AG04450 (cell line): ENCODE measurements around the gene CEMIP2. TPM values are rescaled to one million over a fixed set of nuclear protein-coding genes. Genes with fewer than 3 reads are reported as not detected.
A peak's percentile ranks its signal among the peaks of the same experiment; 100 is the strongest.

ENCODE experiments used
- CTCF ChIA-PET: fragments of 300-600, 350-600 bp; formaldehyde crosslinking; extraction: SDS; loops from one replicate; lab custom pipeline; 2022; ENCODE audit warnings: antibody characterized with exemption, inconsistent platforms; lab: Charles Lee
- POLR2A ChIA-PET: fragments of 350-600 bp; formaldehyde crosslinking; extraction: SDS; loops from one replicate; lab custom pipeline; 2021; ENCODE audit warnings: antibody characterized with exemption, inconsistent platforms; lab: Yijun Ruan, JAX
- DNase-seq: peaks from one replicate; pipeline ENCODE4 v3.0.0-alpha.2; 2011; ENCODE audit warnings: low read depth, low spot score
- H3K27ac ChIP-seq: one replicate; pipeline ENCODE4 v1.5.1; 2012; ENCODE audit warnings: low read depth, low read length, control low read depth
- H3K27me3 ChIP-seq: one replicate; pipeline ENCODE4 v1.6.0; 2012; ENCODE audit warnings: low read length; ENCODE audit not compliant: control insufficient read depth, insufficient read depth
- H3K4me3 ChIP-seq: 2 replicates; pipeline ENCODE4 v1.5.1; 2011; ENCODE audit warnings: mild to moderate bottlenecking, low read depth, low read length, control low read depth
- H3K9me3 ChIP-seq: 2 replicates; pipeline ENCODE4 v1.5.1; 2012; ENCODE audit warnings: low read length; ENCODE audit not compliant: control insufficient read depth, insufficient read depth
- CTCF ChIP-seq: IDR thresholded peaks from 2 replicates; pipeline ENCODE4 v1.5.1; 2011; ENCODE audit warnings: low read depth, low read length, control low read depth, inconsistent platforms
- polyA plus RNA-seq: library from polyadenylated mRNA; depleted of rRNA; stranded (reverse); fragments of >200 nt; gene quantifications from 2 replicates; pipeline ENCODE4 v1.2.3, GENCODE V29; 2011

CEMIP2 gene
- polyA plus RNA-seq, 1 experiment = 54.4 TPM

DNA sequence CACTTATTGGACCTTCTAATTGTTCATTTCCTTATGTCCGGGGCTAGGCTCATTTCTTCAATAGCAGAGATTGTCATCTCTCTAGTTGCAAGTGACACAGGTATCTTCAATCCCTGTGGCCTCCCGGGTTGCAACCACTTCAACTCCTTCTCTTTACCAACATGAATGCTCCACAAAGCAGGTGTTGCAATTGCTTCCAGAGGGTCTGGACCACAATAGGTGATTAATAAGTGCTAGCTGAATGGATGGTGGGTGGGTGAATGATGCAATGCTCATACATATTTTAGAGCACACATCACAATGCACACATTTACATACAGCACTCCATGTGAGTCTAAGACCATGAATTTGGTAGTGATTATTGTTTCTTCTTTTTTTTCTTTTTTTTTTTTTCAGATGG lies 2.6 kb downstream of the CEMIP2 start:
- no peak for DNase-seq
- no peak overlapping the region for H3K27ac ChIP-seq
- no peaks in the 10 kb centered on the region for H3K27me3 ChIP-seq
- H3K4me3 ChIP-seq = peak overlapping the region; percentile 33
- ChIA-PET POLR2A (interaction anchor here (1.4 kb wide), 1 partner anchor 49 kb away, joined by 4 read pairs; no protein-coding TSS in a partner anchor), CTCF (interaction anchor here (2.2 kb wide), 1 partner anchor 161 kb away, joined by 18 read pairs; no protein-coding TSS in a partner anchor)
- H3K9me3 ChIP-seq = no peaks in the 10 kb centered on the region; the same call in 1 of the 2 replicates
- no peak for TF ChIP-seq CTCF

- Histone ChIP-seq H3K27me3 (no peaks in the 10 kb centered on the region), H3K27ac (no peak overlapping the region), H3K4me3 (peak overlapping the region; percentile 33), H3K9me3 (no peaks in the 10 kb centered on the region; the same call in 1 of the 2 replicates)
- ChIA-PET CTCF (interaction anchor here (0.6 to 1.0 kb wide), 6 partner anchors 36 to 551 kb away, joined by 3 to 4 read pairs (median 4); no protein-coding TSS in a partner anchor), POLR2A (interaction anchor here (1.8 kb wide), 1 partner anchor 81 kb away, joined by 3 read pairs; no protein-coding TSS in a partner anchor)
- no peak for DNase-seq
- no peak for TF ChIP-seq CTCF
These were observed 3.4 kb downstream of the CEMIP2 start for GRCh38 chr9:71764891-71765290.

DNA sequence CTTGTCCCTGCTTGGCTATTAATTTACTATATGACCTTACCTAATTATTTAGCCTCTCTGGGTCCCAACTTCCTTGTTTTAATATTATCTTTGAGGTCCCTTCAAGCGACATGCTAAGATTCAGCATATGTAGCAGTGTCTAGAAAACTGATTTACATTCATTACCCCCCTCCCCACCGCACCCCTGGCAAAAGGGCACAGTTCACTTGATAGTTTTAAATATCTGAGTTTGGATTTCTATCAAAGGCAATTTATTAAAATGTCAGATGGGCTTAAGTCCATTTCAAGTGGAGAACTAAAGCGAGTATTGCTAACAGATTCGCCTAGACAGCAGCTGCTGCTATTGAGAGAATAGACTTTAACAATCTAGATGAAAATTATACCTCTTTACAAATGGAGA lies 3.9 kb downstream of the CEMIP2 start:
- H3K9me3 ChIP-seq = no peaks in the 10 kb centered on the region; the same call in 1 of the 2 replicates
- H3K27ac ChIP-seq = peak overlapping the region; percentile 11
- POLR2A ChIA-PET = interaction anchor here (1.8 kb wide), 1 partner anchor 81 kb away, joined by 3 read pairs; no protein-coding TSS in a partner anchor
- no peaks in the 10 kb centered on the region for H3K27me3 ChIP-seq
- no peak for TF ChIP-seq CTCF
- DNase-seq = no peak
- peak overlapping the region; percentile 33; the same call in 1 of the 2 replicates for H3K4me3 ChIP-seq
- CTCF ChIA-PET = interaction anchor here (0.6 to 1.0 kb wide), 6 partner anchors 37 to 551 kb away, joined by 3 to 4 read pairs (median 4); no protein-coding TSS in a partner anchor

- Histone ChIP-seq H3K4me3 (peak overlapping the region; percentile 27; the same call in 1 of the 2 replicates), H3K9me3 (no peaks in the 10 kb centered on the region; the same call in 1 of the 2 replicates), H3K27me3 (no peaks in the 10 kb centered on the region), H3K27ac (no peak overlapping the region)
- CTCF ChIA-PET = no interaction called here
- no peak for TF ChIP-seq CTCF
- POLR2A ChIA-PET = interaction anchor here (1.8 kb wide), 1 partner anchor 80 kb away, joined by 3 read pairs; no protein-coding TSS in a partner anchor
- DNase-seq = no peak
These were observed 4.5 kb downstream of the CEMIP2 start for GRCh38 chr9:71763832-71764231.
